ENCODE results near the gene EEFSEC. TPM values are rescaled to one million over a fixed set of nuclear protein-coding genes. Genes with fewer than 3 reads are reported as not detected.

EEFSEC gene
- total and polyA plus RNA-seq, 12 donors: 5.5 to 15.6 (median 10.4) TPM

- peaks cover 0 to 32% of the 10 kb centered on the region in 2 donors for H3K4me1 ChIP-seq (replicated peaks in 1 of 2)
- no peak for DNase-seq
- H3K27me3 ChIP-seq: no peaks in the 10 kb centered on the region
- H3K27ac ChIP-seq: no peak overlapping the region
- intact Hi-C loops (cut with DNase I): loop anchor here in 1 of 2 donors (10.0 kb wide), 1 partner anchor 148 kb away; no protein-coding TSS in a partner anchor
- no peak overlapping the region for H3K4me3 ChIP-seq
- no peaks in the 10 kb centered on the region for H3K36me3 ChIP-seq (replicated peaks in 1 of 2)
- no peaks in the 10 kb centered on the region for H3K9me3 ChIP-seq (replicated peaks in 1 of 3)
- TF ChIP-seq CTCF (IDR thresholded peaks at IDR 0.05) (no peak), POLR2A (IDR thresholded peaks at IDR 0.05) (no peak)
- 72 to 90% (median 89%) methylated on average over 6 of the region's 6 CpGs for WGBS, 4 donors
Measured at GRCh38 chr3:128176276-128176833, 23.1 kb downstream of the EEFSEC start.

GRCh38 chr3:128177865-128178264, 24.6 kb downstream of the EEFSEC start:
- intact Hi-C loops (cut with DNase I): loop anchor here in 1 of 2 donors (10.0 kb wide), 1 partner anchor 147 kb away; no protein-coding TSS in a partner anchor
- TF ChIP-seq CTCF (IDR thresholded peaks at IDR 0.05): no peak
- DNase-seq: no peak
- Histone ChIP-seq H3K4me1 (replicated peaks in 1 of 2) (peaks cover 0 to 32% of the 10 kb centered on the region in 2 donors), H3K27me3 (no peaks in the 10 kb centered on the region), H3K9me3 (replicated peaks in 1 of 3) (no peaks in the 10 kb centered on the region), H3K36me3 (replicated peaks in 1 of 2) (no peaks in the 10 kb centered on the region), H3K4me3 (peak overlapping the region in 1 of 4 donors; percentile 22), H3K27ac (no peak overlapping the region)
- WGBS, 4 donors: 72 to 83% (median 79%) methylated on average over 2 of the region's 2 CpGs

GRCh38 chr3:128178782-128179483, 25.7 kb downstream of the EEFSEC start:
- TF ChIP-seq CTCF (IDR thresholded peaks at IDR 0.05): no peak
- TF ChIP-seq POLR2A (IDR thresholded peaks at IDR 0.05): no peak
- WGBS, 4 donors: 54 to 58% (median 56%) methylated on average over 4 of the region's 4 CpGs
- H3K4me3 ChIP-seq: peak overlapping the region in 1 of 4 donors; percentile 22
- intact Hi-C loops (cut with DNase I): loop anchor here in 1 of 2 donors (10.0 kb wide), 1 partner anchor 146 kb away; no protein-coding TSS in a partner anchor
- no peaks in the 10 kb centered on the region for H3K36me3 ChIP-seq (replicated peaks in 1 of 2)
- H3K27ac ChIP-seq: peak overlapping the region in 1 of 5 donors; percentile 41
- H3K27me3 ChIP-seq: no peaks in the 10 kb centered on the region
- H3K4me1 ChIP-seq (replicated peaks in 1 of 2): peaks cover 0 to 31% of the 10 kb centered on the region in 2 donors
- no peaks in the 10 kb centered on the region for H3K9me3 ChIP-seq (replicated peaks in 1 of 3)
- no peak for DNase-seq

GRCh38 chr3:128179484-128179819, 26.2 kb downstream of the EEFSEC start:
- 72 to 82% (median 75%) methylated on average over 7 of the region's 7 CpGs for WGBS, 4 donors
- Histone ChIP-seq H3K36me3 (replicated peaks in 1 of 2) (no peaks in the 10 kb centered on the region), H3K4me3 (peak overlapping the region in 1 of 4 donors; percentile 22), H3K27me3 (no peaks in the 10 kb centered on the region), H3K4me1 (replicated peaks in 1 of 2) (peaks cover 0 to 26% of the 10 kb centered on the region in 2 donors), H3K27ac (peak overlapping the region in 1 of 5 donors; percentile 41), H3K9me3 (replicated peaks in 1 of 3) (no peaks in the 10 kb centered on the region)
- intact Hi-C loops (cut with DNase I): loop anchor here in 1 of 2 donors (10.0 kb wide), 1 partner anchor 145 kb away; no protein-coding TSS in a partner anchor
- DNase-seq: no peak
- no peak for TF ChIP-seq CTCF (IDR thresholded peaks at IDR 0.05)
- no peak for TF ChIP-seq POLR2A (IDR thresholded peaks at IDR 0.05)

Data from adrenal gland (tissue), 12 donors.